Measurements from ENCODE around the gene ARPC5.
A peak's percentile ranks its signal among the peaks of the same experiment; 100 is the strongest.
"Not testable (repeated sequence)": the region's sequence is repeated elsewhere in the genome, so short reads cannot be mapped to it uniquely, and the experiment has no call there.

ARPC5 gene

DNA sequence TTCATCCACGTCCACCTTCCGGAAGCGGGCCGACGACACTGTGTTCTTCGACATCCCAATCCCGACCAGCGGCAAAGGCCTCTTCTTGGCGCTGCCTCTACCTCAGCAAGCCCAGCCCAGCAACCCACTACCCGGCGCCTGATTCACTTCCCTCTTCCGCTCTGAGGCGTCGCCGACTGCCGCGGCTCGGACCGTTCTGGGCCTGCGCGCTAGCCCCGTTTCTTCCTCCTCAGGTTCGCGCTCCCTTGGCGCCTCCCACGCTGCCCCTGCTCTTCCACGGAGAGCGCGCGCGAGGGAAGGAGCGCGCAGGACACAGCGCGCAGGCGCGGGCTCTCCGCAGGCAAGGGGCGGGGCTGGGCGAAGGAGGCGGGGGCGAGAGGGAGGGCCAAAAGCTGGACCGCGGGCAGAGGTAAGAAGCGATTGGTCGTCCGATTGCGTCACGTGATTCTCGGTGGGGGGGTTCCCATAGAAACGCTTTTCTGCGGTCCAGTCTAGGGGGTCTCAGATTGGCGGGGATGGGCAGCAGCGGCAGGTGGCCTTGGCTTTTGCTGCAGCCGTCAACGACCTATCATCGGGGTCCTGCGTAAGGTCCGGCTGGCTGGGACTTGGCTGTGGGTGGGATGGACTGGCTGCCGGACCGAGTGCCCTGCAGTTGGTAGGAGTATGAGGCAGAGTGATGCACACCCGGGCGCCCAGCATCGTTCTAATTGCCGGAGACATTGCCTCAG, at the start of gene ARPC5:
Gene ARPC5 (minus strand): TSS at position 178 of the 728 bp plus-strand sequence. CDS start 124 bp downstream, at position 54.
- peak; percentile 96 for FAIRE-seq

DNA sequence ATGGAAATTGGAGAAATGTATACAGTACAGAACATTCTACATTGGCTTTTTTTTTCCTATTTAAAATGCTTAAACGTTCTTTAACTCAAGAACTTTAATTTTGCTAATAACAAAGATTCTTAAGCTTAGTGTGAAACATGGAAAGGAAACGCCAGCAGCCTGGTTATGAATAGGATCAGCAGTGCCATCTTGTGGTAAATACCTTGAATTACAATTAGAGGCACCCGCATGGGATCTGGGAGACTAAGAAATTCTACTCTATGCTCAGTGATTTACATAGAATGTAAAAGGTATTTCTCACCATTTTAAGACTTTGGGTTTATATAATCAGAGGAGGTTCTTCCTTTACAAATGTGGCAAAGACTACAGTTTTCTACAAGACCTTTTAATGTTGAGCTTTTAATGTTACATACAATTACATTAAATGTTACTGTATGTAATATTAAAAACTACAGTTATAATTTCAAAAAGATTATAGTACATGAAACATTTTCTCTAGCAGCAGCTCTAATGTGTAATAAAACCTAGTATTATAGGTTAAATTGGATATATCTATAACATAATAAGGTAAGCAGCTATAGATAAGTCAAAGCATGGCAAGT, 49.6 kb upstream of the ARPC5 start:
- FAIRE-seq, result peak; percentile 98

DNA sequence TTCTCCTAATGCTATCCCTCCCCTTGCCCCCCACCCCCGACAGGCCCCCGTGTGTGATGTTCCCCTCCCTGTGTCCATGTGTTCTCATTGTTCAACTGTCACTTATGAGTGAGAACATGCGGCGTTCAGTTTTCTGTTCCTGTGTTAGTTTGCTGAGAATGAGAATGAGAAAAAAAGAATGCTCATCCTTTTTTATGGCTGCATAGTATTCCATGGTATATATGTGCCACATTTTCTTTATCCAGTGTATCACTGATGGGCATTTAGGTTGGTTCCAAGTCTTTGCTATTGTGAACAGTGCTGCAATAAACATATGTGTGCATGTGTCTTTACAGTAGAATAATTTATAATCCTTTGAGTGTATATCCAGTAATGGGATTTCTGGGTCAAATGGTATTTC, 43.8 kb upstream of the ARPC5 start:
- not testable (repeated sequence) for FAIRE-seq

DNA sequence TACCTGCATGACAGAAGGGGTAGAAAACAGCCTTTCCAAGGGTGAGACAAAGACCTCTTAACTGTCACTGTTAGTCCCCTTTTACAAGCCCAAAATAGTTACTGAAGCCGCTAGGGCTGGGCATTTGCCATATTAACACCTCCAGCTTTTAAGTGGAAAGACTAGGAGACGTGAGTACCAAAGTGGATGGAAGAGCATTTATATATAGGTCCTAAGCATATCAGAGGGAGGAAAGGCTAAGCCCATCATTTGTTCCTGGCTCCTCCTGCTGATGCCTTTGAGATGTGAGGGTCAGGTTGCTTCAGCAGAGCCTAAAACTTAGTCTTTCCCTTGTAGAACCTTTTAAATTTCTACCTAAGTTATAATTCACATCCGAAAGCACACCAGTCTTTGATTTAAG, 43.2 kb upstream of the ARPC5 start:
- no peak for FAIRE-seq

DNA sequence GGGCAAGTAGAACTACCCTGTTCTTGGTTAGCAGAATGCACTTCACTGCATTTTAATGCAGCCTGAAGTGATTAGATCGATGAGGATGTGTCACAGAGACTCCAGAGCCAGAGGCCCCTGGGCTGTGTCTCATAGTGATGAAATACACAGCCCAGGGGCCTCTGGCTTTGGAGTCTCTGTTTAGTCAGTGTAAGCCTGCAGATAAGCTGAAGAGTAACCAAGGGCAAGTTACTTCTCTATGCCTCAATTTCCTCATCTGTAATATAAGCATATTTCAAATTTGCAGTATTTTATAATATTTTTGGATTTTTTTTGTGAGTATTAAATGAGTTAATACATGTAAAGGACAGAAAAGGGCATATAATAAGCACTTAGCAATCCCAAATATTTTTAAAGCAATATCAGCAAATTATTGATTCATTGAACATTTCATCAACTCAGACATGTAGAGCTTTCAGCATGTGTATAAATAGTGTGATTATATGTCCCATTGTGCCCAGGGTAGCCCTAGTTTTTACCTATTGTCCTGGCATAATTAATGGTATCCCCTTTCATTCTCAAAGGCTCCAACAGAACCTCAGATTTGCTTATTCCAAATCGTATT, 41.1 kb upstream of the ARPC5 start:
- FAIRE-seq, result peak; percentile 31

DNA sequence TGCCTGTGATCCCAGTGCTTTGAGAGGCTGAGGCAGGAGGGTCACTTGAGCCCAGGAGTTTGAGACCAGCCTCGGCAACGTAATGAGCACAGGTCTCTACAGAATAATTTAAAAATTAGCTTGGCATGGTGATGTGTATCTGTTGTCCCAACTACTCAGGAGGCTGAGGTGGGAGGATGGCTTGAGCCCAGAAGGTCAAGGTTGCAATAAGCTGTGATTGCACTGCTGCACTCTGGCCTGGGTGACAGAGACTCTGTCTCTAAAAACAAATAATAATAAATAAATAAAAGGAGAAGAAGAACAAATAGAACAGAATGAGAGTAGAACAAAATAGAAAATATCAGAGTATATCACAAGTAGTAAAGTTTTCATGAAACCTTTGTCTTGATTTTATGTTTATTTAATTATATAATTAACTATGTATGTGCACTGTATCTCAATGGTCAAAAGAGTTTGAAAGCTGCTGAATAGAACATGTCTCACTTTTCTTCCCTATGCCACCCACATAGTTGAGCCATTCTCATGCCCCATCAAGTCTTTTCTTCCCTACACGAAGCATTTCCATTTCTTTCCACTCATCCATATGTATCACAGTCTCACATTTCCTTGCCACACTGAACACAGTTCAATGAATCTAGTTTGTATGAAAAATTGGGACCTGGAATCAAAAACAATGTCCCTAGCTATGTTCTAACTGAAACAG, 40.5 kb upstream of the ARPC5 start:
- peak; percentile 72 for FAIRE-seq

DNA sequence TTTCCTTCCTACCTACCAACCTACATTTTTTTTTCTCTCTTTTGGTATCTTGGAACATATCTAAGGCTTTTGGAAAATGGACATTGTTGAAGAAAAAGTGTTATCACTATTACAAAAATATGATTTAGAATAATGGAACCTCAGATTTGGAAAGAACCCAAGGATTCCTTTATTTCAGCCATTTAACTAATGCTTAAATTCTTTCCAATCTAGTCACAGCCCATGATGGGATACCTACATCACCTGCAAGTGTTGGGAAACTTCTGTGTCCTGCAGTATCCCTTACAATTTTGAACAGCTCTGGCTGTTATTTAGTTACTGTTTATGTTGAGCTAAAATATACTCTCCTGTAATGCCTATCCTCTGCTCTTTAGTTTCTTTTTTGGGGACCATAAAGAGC, 39.8 kb upstream of the ARPC5 start:
- FAIRE-seq, result no peak

DNA sequence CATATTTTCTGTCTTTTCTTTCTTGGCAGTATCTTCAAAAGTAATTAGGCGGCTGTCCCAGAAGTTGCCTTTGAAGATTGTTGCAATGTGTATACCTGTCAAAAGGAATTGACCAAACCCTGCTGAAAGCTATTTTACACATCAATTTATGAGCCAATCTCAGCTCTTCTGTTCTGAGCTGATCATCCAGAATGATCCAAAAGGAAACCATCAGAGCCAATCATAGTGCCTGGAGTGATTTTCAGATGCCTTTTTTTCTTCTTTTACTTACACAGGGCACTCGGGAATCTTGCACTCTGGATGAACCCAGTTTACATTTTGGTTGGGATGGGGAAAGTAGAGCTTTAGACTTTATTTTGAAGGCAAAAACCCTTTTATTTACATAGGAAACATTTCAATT, 39.3 kb upstream of the ARPC5 start:
- no peak for FAIRE-seq

DNA sequence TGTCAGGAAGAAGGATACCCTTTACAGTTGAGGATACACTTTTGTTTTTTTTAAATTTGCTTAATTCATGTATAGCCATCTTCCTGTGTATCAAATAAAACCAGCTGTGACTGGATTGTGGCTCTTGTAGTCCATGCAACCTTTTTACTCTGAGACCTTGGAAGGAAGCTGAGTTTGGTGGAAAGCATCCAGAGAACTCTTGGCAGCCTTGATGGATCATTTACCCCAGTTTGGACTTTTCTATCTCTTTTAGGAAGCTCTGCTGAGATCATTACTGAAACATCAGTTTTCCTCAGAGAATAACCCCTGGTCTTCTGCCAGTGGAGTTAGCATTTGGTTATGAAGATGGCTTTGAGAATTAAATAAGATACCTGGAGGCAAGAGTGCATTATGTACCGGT, 38.8 kb upstream of the ARPC5 start:
- no peak for FAIRE-seq

DNA sequence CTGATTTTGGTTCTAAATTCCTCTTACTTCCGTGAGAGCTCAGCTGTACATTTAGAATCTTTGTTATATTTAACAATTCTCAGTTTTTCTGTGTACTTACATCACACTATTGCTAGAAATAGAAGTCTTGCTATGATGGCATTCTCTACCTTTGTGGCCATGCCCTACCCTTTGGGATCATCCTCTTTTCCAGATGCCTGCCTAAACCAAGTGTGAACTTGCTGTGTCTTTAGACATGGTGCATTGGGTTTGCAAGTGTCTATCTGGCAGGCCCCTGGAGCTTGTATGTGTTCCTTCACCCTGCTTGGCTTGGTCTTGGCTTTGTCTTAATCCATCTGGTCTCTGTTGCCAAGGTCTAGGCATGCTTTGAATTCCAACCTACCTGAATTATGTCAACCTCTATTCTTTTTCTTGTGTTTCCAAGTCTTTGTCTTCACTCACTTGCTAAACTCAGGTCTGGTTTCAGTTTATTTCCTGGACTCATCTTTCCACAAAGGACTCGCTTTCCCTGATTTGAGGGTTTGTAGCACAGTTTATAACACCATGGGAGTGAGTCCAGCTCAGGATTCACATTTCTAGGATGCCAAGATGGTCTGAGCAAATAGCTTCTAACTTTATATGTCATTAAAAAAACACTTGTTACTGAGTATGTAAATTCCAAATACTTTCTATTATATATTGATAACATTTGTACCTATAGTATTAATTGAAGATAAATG, 38.2 kb upstream of the ARPC5 start:
- FAIRE-seq, result peak; percentile 34

DNA sequence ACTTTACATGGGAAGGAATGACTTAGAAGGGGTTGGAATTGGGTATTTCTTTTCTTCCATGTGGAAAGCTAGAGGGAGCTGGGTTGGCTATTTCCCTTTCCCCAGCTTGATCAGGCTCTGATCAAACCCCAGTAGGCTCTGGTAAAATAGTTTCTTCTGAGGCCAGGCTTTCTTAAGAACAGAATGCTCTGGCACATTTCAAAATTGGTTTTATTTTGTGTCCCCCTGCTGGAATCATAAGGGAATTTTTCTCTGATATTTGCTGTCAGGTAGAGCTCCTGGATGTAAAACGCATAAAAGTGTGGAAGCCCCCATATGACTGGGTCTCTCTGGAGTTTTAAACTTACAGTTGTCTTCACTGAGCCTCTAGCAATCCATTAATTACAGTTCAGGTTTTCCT, 34.6 kb upstream of the ARPC5 start:
- no peak for FAIRE-seq

DNA sequence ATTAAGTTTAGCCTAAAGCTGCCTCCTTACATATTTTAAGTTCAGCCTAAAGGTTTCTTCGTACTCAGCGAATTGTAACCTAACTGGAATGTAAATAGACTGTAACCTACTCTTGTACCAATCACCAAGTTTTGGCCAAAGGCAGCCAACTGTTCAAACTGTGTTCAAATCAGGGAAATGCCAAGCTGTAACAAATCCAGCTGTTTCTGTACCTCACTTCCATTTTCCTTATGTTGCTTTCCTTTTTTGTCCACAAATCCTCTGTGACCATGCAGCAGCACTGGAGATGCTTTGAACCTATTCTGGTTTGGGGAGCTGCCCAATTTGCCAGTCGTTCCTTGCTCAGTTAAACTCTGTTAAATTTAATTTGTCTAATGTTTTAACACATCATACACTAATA, 20.8 kb upstream of the ARPC5 start:
- FAIRE-seq, result no peak

DNA sequence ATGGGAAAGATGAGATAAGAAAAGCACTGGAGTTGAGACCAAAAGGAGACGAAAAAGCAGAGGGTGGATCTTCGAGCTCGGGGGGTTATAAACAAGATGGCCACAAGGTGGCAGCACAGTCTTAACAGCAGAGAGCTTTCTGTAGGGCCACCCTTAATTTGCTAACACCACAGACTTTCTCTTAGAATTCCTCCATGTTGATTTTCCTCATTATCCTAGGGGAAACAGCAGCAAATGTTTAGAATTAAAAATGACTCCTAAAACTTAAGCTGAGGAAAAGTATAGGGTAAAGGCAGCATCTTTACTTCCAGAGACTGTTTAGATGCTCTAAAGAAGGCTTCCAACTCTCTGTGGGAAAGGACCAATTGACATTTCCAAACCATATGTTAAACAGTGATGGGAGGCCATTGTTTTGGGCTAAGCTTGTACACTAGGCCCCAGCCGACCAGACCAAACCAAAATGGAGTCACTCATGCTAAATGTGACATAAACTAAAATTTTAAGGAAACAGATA, 20.0 kb upstream of the ARPC5 start:
- peak; percentile 97 for FAIRE-seq

DNA sequence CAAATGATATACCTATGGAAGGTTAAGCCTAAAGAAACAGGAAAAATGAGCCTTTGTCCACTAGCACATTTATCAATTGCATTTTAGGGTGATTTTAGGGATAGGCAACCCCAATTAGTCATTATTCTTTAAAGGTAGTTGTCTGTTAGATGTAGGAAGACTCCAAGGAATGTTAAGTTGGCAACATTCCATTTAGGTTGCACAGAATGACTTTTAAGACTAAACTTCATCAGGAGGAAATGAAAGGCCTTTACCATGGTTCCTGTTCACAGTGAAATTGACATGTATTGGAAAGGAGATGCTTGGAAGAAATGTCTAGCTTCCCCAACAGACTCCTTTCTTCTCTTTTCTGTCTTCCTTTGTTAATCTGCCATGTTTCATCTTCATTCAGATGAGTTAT, 19.1 kb upstream of the ARPC5 start:
- FAIRE-seq, result no peak

DNA sequence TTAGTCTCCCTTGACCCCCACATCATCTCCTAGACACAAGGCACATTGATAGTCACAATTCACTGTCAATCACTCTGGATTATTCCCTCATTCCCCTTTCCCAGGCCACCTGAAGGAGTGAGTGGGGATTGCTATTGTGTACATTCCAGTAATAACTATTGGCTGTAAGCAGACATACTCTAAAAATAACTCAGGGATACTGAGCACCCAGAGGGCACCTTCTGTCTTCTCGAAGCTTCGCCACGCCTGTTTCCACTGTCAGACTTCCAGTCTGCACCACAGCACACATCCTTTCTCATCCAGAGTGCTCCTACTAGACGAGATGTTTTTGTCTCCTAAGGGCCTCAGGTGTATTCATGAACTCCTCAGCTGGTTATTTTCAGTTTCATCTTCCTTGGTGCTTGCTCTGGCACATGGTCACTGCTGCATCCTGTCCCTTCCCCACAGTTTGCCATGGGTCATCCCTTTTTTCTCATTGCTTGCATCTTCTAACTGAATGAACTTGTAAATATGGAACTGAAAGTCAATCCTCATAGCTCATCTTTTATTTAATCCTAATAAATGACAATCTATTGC, 18.4 kb upstream of the ARPC5 start:
- FAIRE-seq, result no peak

DNA sequence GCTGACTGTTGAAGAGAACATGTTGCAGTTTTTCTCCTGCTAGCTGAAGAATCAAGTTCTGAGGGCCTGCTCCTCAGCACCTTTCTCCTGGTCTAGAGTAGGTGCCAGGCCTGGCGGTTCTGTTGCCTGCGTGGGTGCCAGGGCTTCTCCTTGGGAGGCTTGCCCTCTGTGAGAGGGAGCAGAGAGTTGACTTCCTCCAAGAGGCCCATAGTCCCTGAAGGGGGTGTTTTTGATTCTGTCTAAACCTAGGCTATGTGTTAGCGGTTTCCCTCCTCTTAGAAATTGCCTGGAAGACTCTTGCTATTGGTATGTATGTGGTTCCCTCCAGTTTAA, 17.8 kb upstream of the ARPC5 start:
- FAIRE-seq, result no peak

DNA sequence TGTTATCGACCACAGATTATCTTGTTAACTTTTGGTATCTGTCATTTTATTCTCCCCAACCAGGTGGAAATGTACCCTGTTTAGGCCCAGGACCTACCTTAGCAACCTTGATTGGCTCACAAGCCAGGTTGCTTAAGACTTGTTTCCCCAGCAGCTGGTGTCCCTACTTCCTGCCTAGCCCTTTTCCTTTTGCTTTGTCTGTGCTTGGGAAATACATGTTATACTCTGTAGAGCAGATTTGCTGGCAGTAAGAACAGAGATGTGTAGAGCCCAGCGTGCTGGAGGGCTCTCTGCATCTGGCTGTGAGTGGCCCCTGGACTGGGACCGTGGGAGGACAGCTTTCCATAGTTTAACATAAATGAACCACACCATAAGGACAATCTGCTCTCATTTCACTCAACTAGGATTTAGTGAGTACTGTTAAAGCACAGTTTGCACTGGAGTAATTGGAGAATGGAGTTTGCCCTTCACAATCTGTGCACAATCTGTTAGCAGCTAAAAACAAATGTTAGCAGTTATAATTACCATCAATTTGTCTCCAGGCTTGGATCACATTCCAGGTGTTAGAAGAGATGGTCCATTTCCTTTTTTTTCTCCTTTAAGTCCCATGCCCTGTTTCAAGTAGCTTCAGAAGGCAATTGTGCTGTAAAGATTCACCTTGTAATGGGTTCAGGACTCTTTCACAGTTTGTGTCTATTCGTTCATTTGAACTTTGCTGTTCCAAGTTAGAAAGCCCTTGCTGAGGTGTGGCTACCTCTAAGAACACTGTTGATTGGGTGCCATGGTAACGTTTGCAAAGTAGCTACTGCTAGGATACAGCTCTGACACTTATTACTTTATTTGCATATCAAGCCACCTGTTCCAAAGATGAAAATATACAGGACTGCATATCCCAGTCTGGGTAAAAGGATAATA, 17.2 kb upstream of the ARPC5 start, which contains the start of gene APOBEC4:
Gene APOBEC4 (minus strand): TSS at position 770 of the 915 bp plus-strand sequence. CDS start 4,535 bp downstream, outside the sequence.
- no peak for FAIRE-seq

DNA sequence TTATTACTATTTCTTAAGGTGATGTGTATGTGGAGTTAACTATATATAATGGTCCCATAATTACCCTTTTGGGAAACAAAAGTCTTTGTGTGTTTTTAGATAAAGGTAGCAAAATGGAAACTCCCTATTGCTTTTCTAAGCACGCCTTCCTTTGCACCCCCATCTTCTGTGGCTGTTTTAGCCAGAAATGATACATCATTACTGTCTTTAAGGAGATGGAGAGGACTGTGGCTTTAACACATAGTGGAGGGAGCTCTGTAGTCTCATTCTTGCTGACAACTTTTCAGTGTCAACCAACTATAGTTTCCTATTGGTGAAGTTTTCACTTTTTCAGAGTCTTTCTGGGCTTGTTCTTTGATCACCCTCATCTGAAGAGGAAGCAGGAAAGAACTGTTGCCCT, 16.5 kb upstream of the ARPC5 start:
- no peak for FAIRE-seq

DNA sequence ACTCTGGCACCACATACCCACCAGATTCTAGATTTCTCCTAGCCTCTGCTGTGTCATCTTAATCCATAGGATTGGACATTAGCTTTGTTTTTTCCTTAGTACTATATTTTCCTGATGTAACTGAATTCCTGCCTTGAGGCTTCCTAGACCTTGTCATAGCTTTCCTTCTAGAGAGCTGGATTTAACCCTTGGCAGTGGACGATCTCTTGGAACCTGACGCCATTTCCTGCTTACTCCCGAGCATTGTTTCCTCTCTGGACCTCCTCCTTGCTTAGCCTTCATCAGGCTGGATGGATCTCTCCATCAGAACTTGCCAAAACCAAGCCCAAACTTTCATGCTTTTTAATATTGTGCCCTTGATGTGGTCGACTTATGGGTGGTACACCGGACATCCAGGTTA, 16.0 kb upstream of the ARPC5 start:
- FAIRE-seq, result no peak

DNA sequence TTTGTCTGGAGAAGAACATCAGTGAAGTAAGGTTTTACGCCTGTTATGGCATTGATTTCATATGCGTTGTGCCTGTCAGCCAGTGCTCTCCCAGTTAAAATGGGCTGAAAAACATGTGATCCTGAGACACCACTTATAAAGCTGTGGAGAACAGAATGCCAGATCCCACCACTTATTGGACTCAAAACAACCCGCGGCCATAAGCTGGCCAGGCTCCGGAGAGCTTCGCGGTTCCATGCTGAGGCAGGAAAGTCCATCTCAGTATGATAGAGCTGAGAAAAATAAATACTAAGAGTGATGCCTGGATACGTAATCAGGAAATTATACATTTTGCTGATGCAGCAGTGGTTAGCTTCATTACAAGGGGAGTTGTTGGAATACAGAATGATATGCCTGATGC, 12.5 kb upstream of the ARPC5 start:
- FAIRE-seq, result no peak

DNA sequence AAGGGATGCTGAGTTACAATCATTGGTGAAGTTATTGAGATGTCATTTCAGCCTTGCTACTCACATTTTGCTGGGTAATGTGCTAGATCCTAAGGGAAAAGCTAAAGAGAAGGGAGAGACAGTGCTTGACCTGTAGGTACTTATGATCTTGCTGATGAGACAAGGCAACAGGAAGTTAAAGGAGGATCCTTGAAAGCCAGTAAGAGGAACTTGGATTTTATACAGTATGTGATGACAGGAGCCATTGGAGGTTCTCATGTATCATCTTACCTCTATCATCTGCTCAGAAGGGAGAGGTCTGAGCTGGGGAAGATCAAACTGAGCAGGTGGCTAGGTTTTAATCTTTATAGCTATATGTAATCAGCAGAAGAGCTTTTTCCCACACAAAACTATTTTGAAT, 11.2 kb upstream of the ARPC5 start:
- FAIRE-seq, result no peak

Measured in TTC549 (cell line).